Loucy (cell line): ENCODE results near the gene CCDC188.
A peak's percentile ranks its signal among the peaks of the same experiment; 100 is the strongest.

Source experiments
- H2AFZ ChIP-seq: fragments of 200-600 bp; sonication (generic); 2 replicates; pipeline ENCODE4 v1.6.0; 2016; ENCODE audit warnings: antibody characterized with exemption, mild to moderate bottlenecking, low read length, moderate library complexity
- H3F3A ChIP-seq: fragments of 200-600 bp; 2 replicates; pipeline ENCODE4 v1.6.0; 2016; ENCODE audit warnings: antibody characterized with exemption, low read depth, mild to moderate bottlenecking
- H3K27me3 ChIP-seq: fragments of 200-600 bp; sonication (generic); 2 replicates; pipeline ENCODE4 v1.6.1; 2014; ENCODE audit warnings: low read length, mild to moderate bottlenecking; ENCODE audit not compliant: insufficient read depth, poor library complexity, severe bottlenecking
- H3K36me3 ChIP-seq: fragments of 200-600 bp; sonication (generic); 2 replicates; pipeline ENCODE4 v1.6.1; 2016; ENCODE audit warnings: low read length; ENCODE audit not compliant: insufficient read depth
- H3K4me1 ChIP-seq: fragments of 200-600 bp; sonication (generic); 2 replicates; pipeline ENCODE4 v1.5.1; 2014; ENCODE audit warnings: low read length, mild to moderate bottlenecking; ENCODE audit not compliant: insufficient read depth, poor library complexity, severe bottlenecking
- H3K4me2 ChIP-seq: fragments of 200-600 bp; sonication (generic); 2 replicates; pipeline ENCODE4 v1.6.0; 2014; ENCODE audit warnings: antibody characterized with exemption, low read length, low read depth, mild to moderate bottlenecking; ENCODE audit not compliant: poor library complexity, severe bottlenecking
- H3K4me3 ChIP-seq: fragments of 200-600 bp; sonication (generic); 2 replicates; pipeline ENCODE4 v1.5.1; 2014; ENCODE audit warnings: low read length, mild to moderate bottlenecking, mixed read lengths; ENCODE audit not compliant: poor library complexity, severe bottlenecking
- H3K79me2 ChIP-seq: fragments of 200-600 bp; sonication (generic); 2 replicates; pipeline ENCODE4 v1.6.1; 2014; ENCODE audit warnings: low read length; ENCODE audit not compliant: insufficient read depth
- H3K9ac ChIP-seq: fragments of 200-600 bp; sonication (generic); 2 replicates; pipeline ENCODE4 v1.6.0; 2014; ENCODE audit warnings: mild to moderate bottlenecking, low read depth, low read length, moderate library complexity; ENCODE audit not compliant: poor library complexity, severe bottlenecking
- H3K9me2 ChIP-seq: fragments of 200-600 bp; sonication (generic); replicated peaks from 2 replicates; pipeline ENCODE4 v1.6.1; 2016; ENCODE audit warnings: low read depth, low read length, mixed read lengths
- H3K9me3 ChIP-seq: fragments of 200-600 bp; sonication (generic); 2 replicates; pipeline ENCODE4 v1.6.1; 2014; ENCODE audit warnings: mild to moderate bottlenecking, antibody characterized with exemption, low read length, low read depth; ENCODE audit not compliant: insufficient read depth
- H4K20me1 ChIP-seq: fragments of 200-600 bp; sonication (generic); 2 replicates; pipeline ENCODE4 v1.6.0; 2014; ENCODE audit warnings: antibody characterized with exemption, low read length, mild to moderate bottlenecking; ENCODE audit not compliant: insufficient read depth, poor library complexity, severe bottlenecking
- CTCF ChIP-seq: fragments of 200-600 bp; sonication (generic); conservative IDR thresholded peaks from 2 replicates; pipeline ENCODE4 v1.5.1; 2014; ENCODE audit warnings: mild to moderate bottlenecking, antibody characterized with exemption, low read length
- EZH2phosphoT487 ChIP-seq: fragments of 200-600 bp; IDR thresholded peaks from 2 replicates; pipeline ENCODE4 v1.6.1; 2018; ENCODE audit warnings: antibody characterized with exemption, mild to moderate bottlenecking, moderate library complexity, borderline replicate concordance

Gene CCDC188

GRCh38 chr22:20114506-20115475, 36.1 kb downstream of the CCDC188 start:
- H3K4me2 ChIP-seq, result peak overlapping the region; percentile 89
- H3K4me1 ChIP-seq, result peaks cover 28% of the 10 kb centered on the region
- peaks cover 31% of the 10 kb centered on the region for H4K20me1 ChIP-seq
- no peak overlapping the region for H2AFZ ChIP-seq
- no peaks in the 10 kb centered on the region for H3F3A ChIP-seq
- H3K9ac ChIP-seq, result peak overlapping the region; percentile 98
- H3K9me2 ChIP-seq, result no peaks in the 10 kb centered on the region
- no peaks in the 10 kb centered on the region for H3K9me3 ChIP-seq
- no peaks in the 10 kb centered on the region for H3K27me3 ChIP-seq
- peak overlapping the region; percentile 98 for H3K4me3 ChIP-seq
- TF ChIP-seq EZH2phosphoT487 (no peak), CTCF (no peak)
- peaks cover 49% of the 10 kb centered on the region; the same call in 1 of the 2 replicates for H3K36me3 ChIP-seq
- H3K79me2 ChIP-seq, result peaks cover 57% of the 10 kb centered on the region

DNA sequence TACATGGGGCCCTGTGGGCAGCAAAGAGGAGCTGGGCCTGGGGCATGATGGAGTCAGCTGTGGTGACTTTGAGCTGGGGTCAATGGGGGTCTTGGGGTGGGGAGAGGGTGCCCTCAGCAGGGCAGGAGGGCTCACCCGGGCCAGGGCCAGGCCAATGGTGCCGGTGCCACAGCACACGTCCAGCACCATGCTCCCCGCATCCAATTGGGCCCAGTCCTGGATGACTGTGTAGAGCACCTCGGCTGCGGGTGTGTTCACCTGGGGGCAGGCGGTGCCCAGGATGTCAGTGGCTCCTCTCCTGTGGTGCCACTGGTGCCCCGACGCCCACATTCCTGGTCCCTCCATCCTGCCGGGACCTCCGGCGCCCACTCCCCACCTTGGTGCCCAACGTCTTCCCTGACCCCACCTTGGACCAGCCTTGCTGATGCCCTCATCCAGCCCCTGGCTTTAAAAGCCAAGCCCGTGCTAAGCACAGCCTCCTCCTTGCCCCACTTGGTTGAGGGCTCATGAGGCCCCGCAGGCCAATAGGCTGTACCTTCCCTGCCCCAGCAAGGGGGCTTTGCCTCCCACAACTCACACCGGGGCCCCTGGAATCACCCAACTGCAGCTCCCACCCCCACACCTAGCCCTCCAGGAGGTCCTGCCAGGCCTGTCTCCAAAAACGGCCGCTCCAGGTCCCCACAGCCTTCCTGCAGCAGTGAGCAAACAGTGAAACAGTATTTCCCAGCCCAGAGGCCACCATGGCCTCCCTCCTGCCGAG, 37.1 kb downstream of the CCDC188 start:
- H2AFZ ChIP-seq, result no peak overlapping the region
- H3K4me2 ChIP-seq, result peak overlapping the region; percentile 89
- no peaks in the 10 kb centered on the region for H3F3A ChIP-seq
- no peak overlapping the region for H3K9ac ChIP-seq
- TF ChIP-seq EZH2phosphoT487 (no peak), CTCF (no peak)
- peaks cover 18% of the 10 kb centered on the region for H3K4me1 ChIP-seq
- peaks cover 47% of the 10 kb centered on the region for H3K79me2 ChIP-seq
- H3K27me3 ChIP-seq, result no peaks in the 10 kb centered on the region
- H3K9me2 ChIP-seq, result no peaks in the 10 kb centered on the region
- H3K4me3 ChIP-seq, result no peak overlapping the region
- peaks cover 52% of the 10 kb centered on the region; the same call in 1 of the 2 replicates for H3K36me3 ChIP-seq
- H3K9me3 ChIP-seq, result no peaks in the 10 kb centered on the region
- peaks cover 20% of the 10 kb centered on the region for H4K20me1 ChIP-seq

DNA sequence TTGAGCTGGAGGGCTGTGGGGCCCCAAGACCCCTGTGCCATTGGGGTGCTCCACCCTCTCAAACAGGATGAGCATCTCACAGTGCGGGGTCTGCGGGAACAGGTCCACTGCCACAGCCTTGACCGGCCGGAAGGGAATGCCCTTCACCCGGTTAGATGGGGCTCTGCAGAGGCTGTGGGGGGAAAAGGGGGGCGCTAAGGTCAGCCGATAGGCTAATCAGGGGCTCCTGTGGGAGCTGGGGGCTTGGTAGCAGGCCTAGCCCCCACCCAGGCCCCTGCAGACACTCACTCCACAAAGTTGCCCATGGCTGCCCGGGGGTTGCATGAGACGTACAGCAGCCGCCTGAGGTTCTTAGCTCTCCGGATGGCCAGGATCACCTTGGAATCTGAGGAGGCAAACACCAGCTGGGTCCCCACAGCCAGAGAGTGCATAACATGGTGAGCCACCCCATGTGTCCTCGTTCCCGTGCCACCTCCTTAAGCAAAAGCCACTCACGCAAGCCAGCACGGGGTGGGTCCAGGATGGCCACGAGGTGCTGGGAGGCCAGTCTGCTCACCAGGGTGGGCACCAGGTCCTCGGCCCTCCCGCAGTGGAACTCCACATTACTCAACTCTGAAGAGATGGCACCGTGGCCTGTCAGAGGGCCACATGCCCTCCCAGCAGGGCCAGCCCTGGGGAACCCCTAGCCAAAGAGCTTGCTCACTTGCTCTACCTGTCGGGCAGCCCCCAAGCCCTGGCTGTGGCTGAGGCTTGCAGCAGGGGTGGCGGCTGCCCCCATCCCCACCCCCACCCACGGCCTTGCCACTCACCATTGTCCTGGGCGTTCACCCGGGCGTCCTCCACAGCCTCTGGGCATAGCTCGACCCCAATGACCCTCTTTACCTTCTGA, 38.0 kb downstream of the CCDC188 start:
- Histone ChIP-seq H3K27me3 (no peaks in the 10 kb centered on the region), H3K4me2 (no peak overlapping the region), H3K79me2 (peaks cover 38% of the 10 kb centered on the region), H3K9me3 (no peaks in the 10 kb centered on the region), H4K20me1 (peaks cover 12% of the 10 kb centered on the region), H2AFZ (no peak overlapping the region), H3K36me3 (peaks cover 60% of the 10 kb centered on the region; the same call in 1 of the 2 replicates), H3F3A (no peaks in the 10 kb centered on the region), H3K4me1 (peaks cover 13% of the 10 kb centered on the region), H3K9ac (no peak overlapping the region), H3K4me3 (no peak overlapping the region), H3K9me2 (no peaks in the 10 kb centered on the region)
- TF ChIP-seq EZH2phosphoT487 (no peak), CTCF (no peak)
